Loucy (cell line): ENCODE data around the gene SAG.

ENCODE experiments used
- H2AFZ ChIP-seq: fragments of 200-600 bp; sonication (generic); 2 replicates; pipeline ENCODE4 v1.6.0; 2016; ENCODE audit warnings: antibody characterized with exemption, mild to moderate bottlenecking, low read length, moderate library complexity
- H3F3A ChIP-seq: fragments of 200-600 bp; 2 replicates; pipeline ENCODE4 v1.6.0; 2016; ENCODE audit warnings: antibody characterized with exemption, low read depth, mild to moderate bottlenecking
- H3K27me3 ChIP-seq: fragments of 200-600 bp; sonication (generic); 2 replicates; pipeline ENCODE4 v1.6.1; 2014; ENCODE audit warnings: low read length, mild to moderate bottlenecking; ENCODE audit not compliant: insufficient read depth, poor library complexity, severe bottlenecking
- H3K36me3 ChIP-seq: fragments of 200-600 bp; sonication (generic); 2 replicates; pipeline ENCODE4 v1.6.1; 2016; ENCODE audit warnings: low read length; ENCODE audit not compliant: insufficient read depth
- H3K4me1 ChIP-seq: fragments of 200-600 bp; sonication (generic); 2 replicates; pipeline ENCODE4 v1.5.1; 2014; ENCODE audit warnings: low read length, mild to moderate bottlenecking; ENCODE audit not compliant: insufficient read depth, poor library complexity, severe bottlenecking
- H3K4me2 ChIP-seq: fragments of 200-600 bp; sonication (generic); 2 replicates; pipeline ENCODE4 v1.6.0; 2014; ENCODE audit warnings: antibody characterized with exemption, low read length, low read depth, mild to moderate bottlenecking; ENCODE audit not compliant: poor library complexity, severe bottlenecking
- H3K4me3 ChIP-seq: fragments of 200-600 bp; sonication (generic); 2 replicates; pipeline ENCODE4 v1.5.1; 2014; ENCODE audit warnings: low read length, mild to moderate bottlenecking, mixed read lengths; ENCODE audit not compliant: poor library complexity, severe bottlenecking
- H3K79me2 ChIP-seq: fragments of 200-600 bp; sonication (generic); 2 replicates; pipeline ENCODE4 v1.6.1; 2014; ENCODE audit warnings: low read length; ENCODE audit not compliant: insufficient read depth
- H3K9ac ChIP-seq: fragments of 200-600 bp; sonication (generic); 2 replicates; pipeline ENCODE4 v1.6.0; 2014; ENCODE audit warnings: mild to moderate bottlenecking, low read depth, low read length, moderate library complexity; ENCODE audit not compliant: poor library complexity, severe bottlenecking
- H3K9me2 ChIP-seq: fragments of 200-600 bp; sonication (generic); replicated peaks from 2 replicates; pipeline ENCODE4 v1.6.1; 2016; ENCODE audit warnings: low read depth, low read length, mixed read lengths
- H3K9me3 ChIP-seq: fragments of 200-600 bp; sonication (generic); 2 replicates; pipeline ENCODE4 v1.6.1; 2014; ENCODE audit warnings: mild to moderate bottlenecking, antibody characterized with exemption, low read length, low read depth; ENCODE audit not compliant: insufficient read depth
- H4K20me1 ChIP-seq: fragments of 200-600 bp; sonication (generic); 2 replicates; pipeline ENCODE4 v1.6.0; 2014; ENCODE audit warnings: antibody characterized with exemption, low read length, mild to moderate bottlenecking; ENCODE audit not compliant: insufficient read depth, poor library complexity, severe bottlenecking
- CTCF ChIP-seq: fragments of 200-600 bp; sonication (generic); conservative IDR thresholded peaks from 2 replicates; pipeline ENCODE4 v1.5.1; 2014; ENCODE audit warnings: mild to moderate bottlenecking, antibody characterized with exemption, low read length
- EZH2phosphoT487 ChIP-seq: fragments of 200-600 bp; IDR thresholded peaks from 2 replicates; pipeline ENCODE4 v1.6.1; 2018; ENCODE audit warnings: antibody characterized with exemption, mild to moderate bottlenecking, moderate library complexity, borderline replicate concordance

Gene SAG

GRCh38 chr2:233341296-233341695 is 33.7 kb downstream of the SAG start:
- H3K79me2 ChIP-seq = no peaks in the 10 kb centered on the region
- no peaks in the 10 kb centered on the region for H3F3A ChIP-seq
- no peak overlapping the region for H3K9ac ChIP-seq
- H3K27me3 ChIP-seq = no peaks in the 10 kb centered on the region
- H3K9me3 ChIP-seq = no peaks in the 10 kb centered on the region
- H4K20me1 ChIP-seq = no peaks in the 10 kb centered on the region
- no peak overlapping the region for H3K4me3 ChIP-seq
- TF ChIP-seq EZH2phosphoT487 = no peak
- TF ChIP-seq CTCF = no peak
- H3K4me1 ChIP-seq = no peaks in the 10 kb centered on the region
- H3K4me2 ChIP-seq = no peak overlapping the region
- H3K36me3 ChIP-seq = no peaks in the 10 kb centered on the region
- no peak overlapping the region for H2AFZ ChIP-seq
- no peaks in the 10 kb centered on the region for H3K9me2 ChIP-seq

- no peaks in the 10 kb centered on the region for H4K20me1 ChIP-seq
- no peaks in the 10 kb centered on the region for H3K4me1 ChIP-seq
- H3K4me3 ChIP-seq = no peak overlapping the region
- H3K36me3 ChIP-seq = no peaks in the 10 kb centered on the region
- no peaks in the 10 kb centered on the region for H3K9me2 ChIP-seq
- no peaks in the 10 kb centered on the region for H3F3A ChIP-seq
- no peaks in the 10 kb centered on the region for H3K79me2 ChIP-seq
- TF ChIP-seq CTCF (no peak), EZH2phosphoT487 (no peak)
- no peaks in the 10 kb centered on the region for H3K27me3 ChIP-seq
- H3K9me3 ChIP-seq = no peaks in the 10 kb centered on the region
- no peak overlapping the region for H3K9ac ChIP-seq
- no peak overlapping the region for H3K4me2 ChIP-seq
- no peak overlapping the region; the same call in 1 of the 2 replicates for H2AFZ ChIP-seq
Measured at GRCh38 chr2:233342301-233342700, 34.7 kb downstream of the SAG start.

- Histone ChIP-seq H3K9me2 (no peaks in the 10 kb centered on the region), H3K79me2 (no peaks in the 10 kb centered on the region), H2AFZ (no peak overlapping the region), H3K9ac (no peak overlapping the region), H3K4me3 (no peak overlapping the region), H3K36me3 (no peaks in the 10 kb centered on the region), H4K20me1 (no peaks in the 10 kb centered on the region), H3K9me3 (no peaks in the 10 kb centered on the region), H3F3A (no peaks in the 10 kb centered on the region), H3K4me2 (no peak overlapping the region), H3K27me3 (no peaks in the 10 kb centered on the region), H3K4me1 (peaks cover under 1% of the 10 kb centered on the region)
- TF ChIP-seq CTCF (no peak), EZH2phosphoT487 (no peak)
Measured at GRCh38 chr2:233343171-233343705, 35.6 kb downstream of the SAG start.
